Measurements from ENCODE around the gene SPTB.
"Not testable (repeated sequence)": the region's sequence is repeated elsewhere in the genome, so short reads cannot be mapped to it uniquely, and the experiment has no call there.

SPTB gene

DNA sequence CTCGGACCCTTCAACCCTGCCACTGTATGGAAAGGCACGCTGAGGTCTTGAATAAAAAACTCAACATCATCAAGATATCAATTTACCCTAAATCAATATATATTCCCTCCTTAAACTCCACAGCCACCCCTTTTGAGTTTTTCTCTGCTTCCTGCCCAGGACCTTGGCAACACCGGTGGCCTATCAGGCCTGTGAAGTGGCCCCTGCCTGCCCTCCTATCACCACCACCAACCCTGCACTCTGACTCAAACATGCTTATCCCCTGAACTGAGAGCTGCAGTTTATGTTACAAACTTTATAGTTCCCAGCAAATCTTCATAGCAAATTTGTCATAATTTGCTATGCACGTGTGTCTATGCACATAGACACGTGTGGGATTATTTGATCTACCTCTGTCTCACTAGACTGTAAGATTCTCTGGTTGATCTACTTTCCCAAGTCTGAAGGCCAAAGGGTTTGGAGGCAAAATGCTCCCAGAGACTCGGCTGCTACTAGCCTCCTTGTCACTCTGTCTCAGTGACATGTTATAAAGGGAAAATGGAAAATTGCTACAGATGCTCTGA, 63.4 kb downstream of the SPTB start:
- DNase-seq: no peak

DNA sequence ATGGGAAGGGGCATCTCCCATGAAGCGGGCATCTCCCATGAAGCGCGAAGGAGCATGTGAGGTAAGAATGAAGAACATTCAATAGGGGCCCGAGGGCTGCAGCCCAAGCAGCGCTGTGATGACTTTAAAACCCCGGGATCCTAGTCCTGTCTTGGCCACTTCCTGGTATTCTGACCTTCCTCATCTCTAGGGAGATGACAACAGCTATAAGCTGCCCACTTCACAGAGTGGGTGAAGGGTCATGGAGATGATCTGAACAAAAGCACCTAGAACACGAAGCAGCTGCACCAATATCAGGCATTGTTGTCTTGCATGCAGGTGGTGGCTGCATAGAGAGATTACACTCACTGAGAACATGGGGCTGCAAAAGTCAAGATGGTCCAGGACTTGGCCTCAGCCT, 64.5 kb downstream of the SPTB start:
- no peak for DNase-seq

DNA sequence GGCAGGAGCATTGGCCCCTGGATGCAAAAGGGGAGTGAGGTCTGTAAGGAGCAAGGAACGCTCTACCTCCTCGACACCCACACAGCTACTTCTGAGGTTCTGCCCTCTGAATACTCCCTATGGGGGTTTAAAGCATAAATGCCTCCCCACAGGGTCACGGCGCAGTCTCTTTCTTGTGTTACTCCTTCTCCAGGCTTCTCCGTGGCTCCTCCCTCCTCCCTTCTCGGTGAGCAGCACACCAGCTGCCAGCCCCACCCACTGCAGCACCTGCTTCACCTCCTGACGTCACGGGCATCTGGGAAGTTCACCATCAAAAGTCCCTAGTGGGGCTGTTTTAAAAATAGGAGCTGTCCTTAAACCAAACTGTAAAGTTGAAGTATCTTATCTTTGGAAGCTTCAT, 67.3 kb downstream of the SPTB start:
- DNase-seq: peak; percentile 23

GRCh38 chr14:64811676-64812075, 68.0 kb downstream of the SPTB start:
- DNase-seq: no peak

GRCh38 chr14:64808449-64808848, 71.3 kb downstream of the SPTB start:
- DNase-seq: no peak

DNA sequence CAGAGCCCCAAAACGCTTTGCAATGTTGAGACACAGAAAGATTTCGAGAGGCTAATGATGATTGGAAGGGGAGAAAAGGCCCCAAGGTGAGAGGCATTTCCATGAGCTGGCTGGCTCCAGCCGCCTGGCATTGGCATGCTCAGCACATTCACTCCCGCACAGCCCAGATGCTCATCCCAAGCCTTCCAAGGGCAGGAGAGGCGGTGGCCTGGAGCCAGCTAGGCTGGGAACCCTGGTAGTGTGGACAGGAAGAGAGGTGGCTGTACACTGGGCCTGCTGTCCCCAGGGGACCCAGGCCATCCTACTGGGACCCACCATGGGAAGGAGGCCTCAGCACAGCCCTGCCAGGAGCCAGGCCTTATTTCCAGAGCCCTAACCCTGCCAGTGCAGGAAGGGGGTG, 72.2 kb downstream of the SPTB start:
- DNase-seq: no peak

- no peak for DNase-seq
Observed at GRCh38 chr14:64806862-64807495, 72.7 kb downstream of the SPTB start.

GRCh38 chr14:64806202-64806861, 73.4 kb downstream of the SPTB start:
- no peak for DNase-seq

GRCh38 chr14:64805646-64806045, 74.1 kb downstream of the SPTB start:
- not testable (repeated sequence) for DNase-seq

GRCh38 chr14:64804754-64805260, 74.9 kb downstream of the SPTB start:
- no peak for DNase-seq

DNA sequence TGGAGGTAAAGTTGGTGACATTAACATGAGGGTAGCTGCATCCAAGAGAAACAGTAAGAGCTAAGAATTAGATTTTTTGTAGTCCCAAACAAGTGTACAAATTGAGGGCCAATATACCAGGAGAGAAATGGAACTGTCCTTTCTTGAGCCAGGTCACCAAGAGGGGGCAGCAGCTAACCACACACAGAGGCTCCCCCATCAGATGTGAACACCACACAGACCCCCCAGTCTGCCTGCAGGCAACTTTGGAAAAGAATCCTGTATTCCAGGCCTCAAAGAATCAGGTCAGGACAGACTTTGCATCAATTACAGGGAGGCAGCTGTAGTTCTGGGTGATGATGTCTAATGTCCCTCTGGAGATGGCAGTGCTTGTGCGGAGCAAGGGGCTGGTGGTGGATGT, 77.9 kb downstream of the SPTB start:
- no peak for DNase-seq

- DNase-seq: no peak
Observed at GRCh38 chr14:64801046-64801445, 78.7 kb downstream of the SPTB start.

GRCh38 chr14:64800000-64800399, 79.7 kb downstream of the SPTB start:
- no peak for DNase-seq

DNA sequence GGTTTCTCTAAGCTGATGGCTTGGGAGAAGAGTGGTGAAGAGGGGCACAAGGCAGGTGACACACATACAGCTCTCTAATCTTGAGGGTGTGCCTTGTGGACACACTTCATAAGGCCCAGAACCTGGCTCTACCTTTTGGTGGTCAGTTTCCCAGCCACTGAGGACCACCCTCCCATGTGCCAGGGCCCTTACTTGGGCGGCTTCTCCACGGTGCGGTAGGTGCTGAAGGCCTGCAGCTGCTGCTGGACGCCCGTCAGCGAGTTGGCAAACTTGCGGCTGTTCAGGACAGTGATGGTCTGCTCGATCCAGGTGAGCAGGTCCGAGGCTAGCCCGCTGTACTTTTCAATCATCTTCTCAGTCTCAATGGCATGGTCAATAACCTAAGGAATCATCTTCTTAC, 80.2 kb downstream of the SPTB start:
- no peak for DNase-seq

DNA sequence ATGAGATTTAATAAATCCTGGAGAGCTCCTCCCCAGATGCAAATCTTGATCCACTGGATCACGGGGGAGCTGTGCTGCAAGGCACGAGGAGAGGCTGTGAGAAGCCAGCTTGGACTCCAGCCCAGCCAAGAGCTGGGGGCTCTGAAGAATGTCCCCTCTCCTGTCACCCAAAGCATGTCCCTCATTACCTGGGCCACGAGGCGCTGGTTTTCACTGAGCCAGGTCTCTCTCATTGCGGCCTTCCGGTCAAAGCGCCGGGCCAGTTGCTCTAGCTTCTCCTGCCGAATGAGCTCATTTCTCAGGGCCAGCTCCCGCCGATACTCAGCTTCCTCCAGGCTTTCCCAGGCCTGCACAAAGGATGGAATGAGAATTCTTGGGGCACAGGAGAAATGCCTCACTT, 83.3 kb downstream of the SPTB start:
- DNase-seq: no peak

GRCh38 chr14:64795921-64796320, 83.8 kb downstream of the SPTB start:
- DNase-seq: no peak

- no peak for DNase-seq
Observed at GRCh38 chr14:64795211-64795610, 84.5 kb downstream of the SPTB start.

DNA sequence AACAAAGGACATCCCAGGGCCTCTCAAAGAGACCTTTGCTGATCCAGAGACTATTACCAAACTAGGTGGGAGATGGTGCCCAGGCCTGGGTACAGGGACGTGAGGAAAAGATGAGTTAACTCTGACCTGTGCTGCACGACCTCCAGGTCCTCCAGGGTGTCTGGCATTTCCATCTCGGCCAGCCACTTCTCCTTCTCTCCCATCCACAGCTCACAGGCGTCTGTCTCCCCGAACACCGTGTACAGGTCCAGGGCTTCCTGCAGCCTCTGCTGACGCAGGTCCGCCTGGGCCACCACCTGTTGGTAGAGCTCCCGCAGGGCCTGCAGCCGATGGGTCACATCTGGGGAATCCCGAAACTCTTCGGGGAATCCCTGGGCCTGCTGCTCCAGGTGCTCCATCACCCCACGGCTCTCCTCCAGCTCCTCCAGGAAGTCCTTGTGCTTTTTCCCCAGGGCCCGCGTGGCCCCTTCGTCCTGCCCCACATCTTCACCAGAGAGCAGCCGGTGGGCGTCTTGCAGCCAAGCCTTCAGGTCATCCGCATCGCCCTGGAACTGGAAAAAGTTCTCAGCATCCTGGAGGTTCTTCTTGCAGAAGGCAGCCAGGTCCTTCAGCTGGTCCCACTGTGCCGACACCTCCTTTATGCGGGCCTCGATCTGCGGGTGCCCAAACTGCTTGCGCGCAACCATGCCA, 86.7 kb downstream of the SPTB start:
- DNase-seq: no peak

DNA sequence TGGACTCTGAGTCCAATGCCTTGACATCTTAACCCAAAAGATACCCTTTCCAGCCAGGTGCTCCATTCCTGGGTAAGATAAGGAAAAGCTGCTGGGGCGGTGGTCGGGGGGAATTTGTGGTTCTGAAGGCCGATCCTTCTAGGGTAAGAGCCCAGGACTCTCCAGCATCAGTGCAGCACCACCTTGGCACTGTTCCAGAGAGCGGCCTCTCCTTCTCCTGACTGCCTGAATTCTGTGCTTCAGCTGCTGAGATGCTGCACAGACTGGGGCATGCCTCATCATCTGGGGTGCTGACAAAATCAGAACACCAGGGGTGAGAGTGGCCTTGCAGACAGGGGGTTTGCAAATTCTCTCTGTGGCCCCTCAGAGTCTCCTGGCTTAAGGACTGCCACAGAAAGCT, 87.5 kb downstream of the SPTB start:
- DNase-seq: no peak

- no peak for DNase-seq
Observed at GRCh38 chr14:64790478-64790877, 89.2 kb downstream of the SPTB start.

GRCh38 chr14:64789696-64790095, 90.0 kb downstream of the SPTB start:
- no peak for DNase-seq

GRCh38 chr14:64788706-64789105, 91.0 kb downstream of the SPTB start:
- no peak for DNase-seq

DNA sequence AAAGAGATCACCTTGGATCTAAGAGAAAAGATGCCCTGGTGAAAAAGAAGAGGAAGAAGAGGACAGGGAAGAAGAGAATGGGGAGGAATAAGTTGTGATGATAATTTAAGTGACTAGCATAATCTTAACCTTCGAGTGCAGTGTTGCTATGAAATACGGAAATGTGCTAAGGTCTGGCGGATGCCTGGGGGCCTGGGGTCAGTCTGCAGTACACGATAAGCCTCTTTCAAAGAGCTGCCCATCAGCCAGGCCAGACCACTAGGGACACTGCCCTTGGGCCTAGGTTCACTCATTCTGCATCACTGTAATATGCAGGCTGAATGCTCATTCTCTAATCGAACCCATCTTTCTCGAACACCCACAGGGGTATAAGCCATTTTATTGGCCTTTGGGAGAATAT, 92.1 kb downstream of the SPTB start:
- DNase-seq: no peak

Data from stimulated activated CD4-positive, alpha-beta T cell treated with anti-CD3 and anti-CD28 coated beads, Interleukin-4, amount 100 ng/mL, for 24 hours (primary cell).